Measurements from ENCODE around the gene ZNF284. TPM values are rescaled to one million over a fixed set of nuclear protein-coding genes. Genes with fewer than 3 reads are reported as not detected.

Gene ZNF284
- 1 to 10 TPM; 1.9 TPM for total RNA-seq
- long read RNA-seq, full-length matches to known transcripts = 1 of 2 reads
- long read RNA-seq, partial matches to known transcripts = 0 of 2 reads
- long read RNA-seq, other reads (novel, unspliced or antisense) = 1 of 2 reads

GRCh38 chr19:44071824-44072542, at the start of gene ZNF284:
ZNF284 (plus strand) TSS chr19:44072159; CDS start chr19:44076390, 4,231 bp downstream.
- intact Hi-C loops (cut with DNase I) = no loop called here
- peak; percentile 88 for DNase-seq
- peak; percentile 99 to 100 for ATAC-seq

GRCh38 chr19:44024900-44025216, 47.1 kb upstream of the ZNF284 start:
- intact Hi-C loops (cut with DNase I) = loop anchor here in 1 of 2 donors (2.0 kb wide), 1 partner anchor 22 kb away; the partner anchor contains the start of gene ZNF230
- ATAC-seq = no peak
- DNase-seq = no peak

- peak; percentile 100 for ATAC-seq
- intact Hi-C loops (cut with DNase I) = loop anchor here in 1 of 2 donors (2.0 kb wide), 1 partner anchor 23 kb away; the partner anchor contains the start of gene ZNF230
- DNase-seq = peak; percentile 91
Measured at GRCh38 chr19:44025217-44025936, 46.6 kb upstream of the ZNF284 start, which contains the start of gene ZNF222. ZNF222 (plus strand) TSS chr19:44025379; CDS start chr19:44025437, 58 bp downstream.

GRCh38 chr19:44026622-44027021, 45.3 kb upstream of the ZNF284 start:
- DNase-seq (no peak), ATAC-seq (no peak)
- intact Hi-C loops (cut with DNase I) = no loop called here

GRCh38 chr19:44032001-44032610, 39.9 kb upstream of the ZNF284 start:
- intact Hi-C loops (cut with DNase I) = no loop called here

GRCh38 chr19:44042147-44042546, 29.8 kb upstream of the ZNF284 start:
- intact Hi-C loops (cut with DNase I) = no loop called here
- ATAC-seq (no peak), DNase-seq (no peak)

More at GRCh38 chr19:44032001-44032610, 39.9 kb upstream of the ZNF284 start:
- ATAC-seq (no peak), DNase-seq (no peak)

- ATAC-seq (peak; percentile 32 to 38), DNase-seq (no peak)
- intact Hi-C loops (cut with DNase I) = no loop called here
Measured at GRCh38 chr19:44050740-44051649, 21.0 kb upstream of the ZNF284 start.

GRCh38 chr19:44051650-44052402, 20.1 kb upstream of the ZNF284 start, which contains the start of gene ZNF223:
ZNF223 (plus strand) TSS chr19:44052036; CDS start chr19:44055177, 3,141 bp downstream.
- peak; percentile 96 for DNase-seq
- ATAC-seq = peak; percentile 100
- intact Hi-C loops (cut with DNase I) = no loop called here

- ATAC-seq (no peak), DNase-seq (no peak)
- intact Hi-C loops (cut with DNase I) = no loop called here
Measured at GRCh38 chr19:44055870-44056269, 16.1 kb upstream of the ZNF284 start.

GRCh38 chr19:44059229-44059628, 12.7 kb upstream of the ZNF284 start:
- no peak for DNase-seq
- ATAC-seq = no peak
- intact Hi-C loops (cut with DNase I) = no loop called here

- intact Hi-C loops (cut with DNase I) = no loop called here
- no peak for DNase-seq
- ATAC-seq = no peak
Measured at GRCh38 chr19:44061038-44061437, 10.9 kb upstream of the ZNF284 start.

GRCh38 chr19:44066305-44066704, 5.7 kb upstream of the ZNF284 start:
- DNase-seq = no peak
- intact Hi-C loops (cut with DNase I) = no loop called here
- no peak for ATAC-seq

- no peak for ATAC-seq
- no peak for DNase-seq
- intact Hi-C loops (cut with DNase I) = no loop called here
Measured at GRCh38 chr19:44069415-44069814, 2.5 kb upstream of the ZNF284 start.

- DNase-seq = no peak
- ATAC-seq = peak; percentile 29 to 50
- intact Hi-C loops (cut with DNase I) = no loop called here
Measured at GRCh38 chr19:44072543-44073401, 813 bp downstream of the ZNF284 start.

GRCh38 chr19:44076325-44076724, 4.4 kb downstream of the ZNF284 start:
- no peak for ATAC-seq
- intact Hi-C loops (cut with DNase I) = no loop called here
- DNase-seq = no peak

GRCh38 chr19:44092108-44092507, 20.1 kb downstream of the ZNF284 start:
- DNase-seq (no peak), ATAC-seq (no peak)
- intact Hi-C loops (cut with DNase I) = no loop called here

All from left cardiac atrium (tissue), 4 donors.